Measurements from ENCODE around the gene PRLH. TPM values are rescaled to one million over a fixed set of nuclear protein-coding genes. Genes with fewer than 3 reads are reported as not detected.

PRLH gene
- total RNA-seq, 4 donors from 2014 or later: not detected

DNA sequence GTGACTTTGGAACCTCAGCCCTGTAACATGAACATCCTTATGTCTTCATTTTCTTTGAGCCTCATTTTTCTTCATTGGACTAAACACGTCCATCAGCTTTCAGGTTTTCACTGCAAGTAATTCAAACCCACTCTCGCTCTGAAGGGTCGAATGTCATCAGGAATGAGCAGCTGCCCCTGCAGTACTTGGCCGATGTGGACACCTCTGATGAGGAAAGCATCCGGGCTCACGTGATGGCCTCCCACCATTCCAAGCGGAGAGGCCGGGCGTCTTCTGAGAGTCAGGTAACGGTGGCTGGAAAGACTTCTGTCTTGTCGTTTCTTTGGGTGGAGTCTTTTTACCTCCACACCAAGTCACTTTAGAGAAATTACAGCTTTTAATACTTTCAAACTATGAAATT, 39.1 kb upstream of the PRLH start:
- TF ChIP-seq, protein P1, sequence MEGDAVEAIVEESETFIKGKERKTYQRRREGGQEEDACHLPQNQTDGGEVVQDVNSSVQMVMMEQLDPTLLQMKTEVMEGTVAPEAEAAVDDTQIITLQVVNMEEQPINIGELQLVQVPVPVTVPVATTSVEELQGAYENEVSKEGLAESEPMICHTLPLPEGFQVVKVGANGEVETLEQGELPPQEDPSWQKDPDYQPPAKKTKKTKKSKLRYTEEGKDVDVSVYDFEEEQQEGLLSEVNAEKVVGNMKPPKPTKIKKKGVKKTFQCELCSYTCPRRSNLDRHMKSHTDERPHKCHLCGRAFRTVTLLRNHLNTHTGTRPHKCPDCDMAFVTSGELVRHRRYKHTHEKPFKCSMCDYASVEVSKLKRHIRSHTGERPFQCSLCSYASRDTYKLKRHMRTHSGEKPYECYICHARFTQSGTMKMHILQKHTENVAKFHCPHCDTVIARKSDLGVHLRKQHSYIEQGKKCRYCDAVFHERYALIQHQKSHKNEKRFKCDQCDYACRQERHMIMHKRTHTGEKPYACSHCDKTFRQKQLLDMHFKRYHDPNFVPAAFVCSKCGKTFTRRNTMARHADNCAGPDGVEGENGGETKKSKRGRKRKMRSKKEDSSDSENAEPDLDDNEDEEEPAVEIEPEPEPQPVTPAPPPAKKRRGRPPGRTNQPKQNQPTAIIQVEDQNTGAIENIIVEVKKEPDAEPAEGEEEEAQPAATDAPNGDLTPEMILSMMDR (IDR thresholded peaks at IDR 0.05; ENCODE audit: low read depth): no peak

GRCh38 chr2:237527766-237528165, 38.6 kb upstream of the PRLH start:
- TF ChIP-seq, protein P1 (IDR thresholded peaks at IDR 0.05; ENCODE audit: low read depth): no peak

- TF ChIP-seq, protein P1 (IDR thresholded peaks at IDR 0.05; ENCODE audit: low read depth): no peak
These were observed 36.6 kb upstream of the PRLH start for GRCh38 chr2:237529452-237530402.

DNA sequence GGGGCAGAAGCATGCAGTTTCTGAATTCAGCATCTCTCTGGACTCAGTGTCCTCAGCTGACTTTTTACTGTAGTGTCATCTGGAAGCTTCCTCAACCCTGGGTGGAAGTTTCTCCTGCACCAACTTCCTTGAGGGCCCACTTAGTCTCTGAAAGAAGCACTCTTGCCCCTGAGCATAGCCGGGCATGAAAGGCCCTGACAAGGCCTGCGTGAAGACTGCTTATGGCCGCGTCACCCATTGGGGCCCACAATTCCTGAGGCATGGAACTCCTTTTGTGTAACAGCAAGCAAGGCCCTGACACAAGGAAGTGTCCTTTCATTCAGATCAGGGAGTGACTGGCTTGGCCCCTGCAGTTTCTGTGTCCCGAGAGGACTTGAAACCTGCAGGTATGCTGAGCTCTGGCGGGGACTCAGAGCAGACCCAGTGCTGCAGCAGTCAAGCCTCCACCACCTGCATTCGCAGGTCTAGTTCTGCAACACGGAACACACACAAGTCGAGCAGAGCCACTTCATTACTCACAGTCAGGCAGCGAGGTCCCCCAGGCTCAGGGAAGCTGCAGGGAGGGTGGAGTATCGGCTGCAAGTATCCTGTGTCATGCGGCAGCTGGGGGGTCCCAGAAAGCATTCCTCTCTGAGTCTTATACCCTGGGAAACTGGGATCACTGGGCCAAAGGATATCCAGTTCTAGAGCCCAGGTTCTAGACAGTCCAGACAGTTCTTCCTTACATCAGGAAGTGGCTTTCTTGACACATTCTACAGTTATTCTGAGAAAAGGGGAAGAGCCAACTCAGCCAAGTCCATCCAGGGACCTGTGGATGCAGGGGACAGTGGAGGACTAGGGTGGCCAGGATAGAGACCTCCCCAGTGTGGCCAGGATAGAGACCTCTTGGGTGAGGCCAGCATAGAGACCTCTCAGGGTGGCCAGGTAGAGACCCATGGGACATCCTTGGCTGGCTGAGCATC, 35.6 kb upstream of the PRLH start:
- TF ChIP-seq, protein P1 (IDR thresholded peaks at IDR 0.05; ENCODE audit: low read depth): no peak

GRCh38 chr2:237532160-237532559, 34.2 kb upstream of the PRLH start:
- TF ChIP-seq, protein P1 (IDR thresholded peaks at IDR 0.05; ENCODE audit: low read depth): no peak

DNA sequence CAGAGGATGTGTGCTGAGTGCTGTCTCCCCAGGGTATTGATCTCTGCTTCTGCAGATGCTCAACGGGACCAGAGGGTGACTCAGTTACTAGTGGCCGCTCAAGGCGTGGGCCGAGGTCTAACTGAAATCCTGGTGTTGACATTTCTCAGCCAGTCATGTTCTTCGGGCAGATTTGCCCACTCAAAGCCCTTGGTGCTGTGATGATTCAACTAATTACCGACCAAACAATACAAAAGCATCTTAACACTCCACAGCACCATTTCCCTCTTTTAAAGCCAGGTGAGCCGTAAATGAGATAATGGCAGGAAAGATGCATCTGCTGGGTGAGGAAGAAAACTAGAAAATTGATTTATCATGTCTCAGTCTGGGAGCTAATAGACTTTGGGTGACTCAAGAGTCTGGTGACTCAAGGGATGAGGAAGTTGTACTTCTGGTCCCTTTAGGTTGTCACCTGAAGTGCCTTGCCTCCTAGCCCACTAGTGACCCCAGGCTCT, 32.7 kb upstream of the PRLH start:
- TF ChIP-seq, protein P1 (IDR thresholded peaks at IDR 0.05; ENCODE audit: low read depth): no peak
